HEK293 (cell line): ENCODE measurements around the gene CDYL.

ENCODE experiments used
- CTCF ChIP-seq: fragments of 450-650 bp; formaldehyde crosslinking; IDR thresholded peaks from 2 replicates; pipeline ENCODE4 v1.5.1; 2016; ENCODE audit warnings: missing biosample characterization, missing genetic modification characterization
- HIC1 ChIP-seq: fragments of 450-650 bp; formaldehyde crosslinking; IDR thresholded peaks from 2 replicates; pipeline ENCODE4 v1.5.1; 2016; ENCODE audit warnings: missing biosample characterization, missing genetic modification characterization
- KLF7 ChIP-seq: fragments of 450-650 bp; formaldehyde crosslinking; IDR thresholded peaks from 2 replicates; pipeline ENCODE4 v1.5.1; 2016; ENCODE audit warnings: missing biosample characterization, missing genetic modification characterization, borderline replicate concordance
- MZF1 ChIP-seq: fragments of 450-650 bp; formaldehyde crosslinking; IDR thresholded peaks from 2 replicates; pipeline ENCODE4 v1.5.1; 2017; ENCODE audit warnings: missing biosample characterization, missing genetic modification characterization, borderline replicate concordance
- SP7 ChIP-seq: fragments of 450-650 bp; formaldehyde crosslinking; IDR thresholded peaks from 2 replicates; pipeline ENCODE4 v1.5.1; 2016; ENCODE audit warnings: missing biosample characterization, missing genetic modification characterization
- WT1 ChIP-seq: fragments of 450-650 bp; formaldehyde crosslinking; IDR thresholded peaks from 2 replicates; pipeline ENCODE4 v1.5.1; 2016; ENCODE audit warnings: missing biosample characterization, missing genetic modification characterization
- YY1 ChIP-seq: fragments of 450-650 bp; formaldehyde crosslinking; IDR thresholded peaks from 2 replicates; pipeline ENCODE4 v1.5.1; 2018; ENCODE audit warnings: missing biosample characterization, missing genetic modification characterization
- YY2 ChIP-seq: fragments of 450-650 bp; formaldehyde crosslinking; IDR thresholded peaks from 2 replicates; pipeline ENCODE4 v1.5.1; 2016; ENCODE audit warnings: missing biosample characterization, missing genetic modification characterization
- ZBTB11 ChIP-seq: fragments of 450-650 bp; formaldehyde crosslinking; conservative IDR thresholded peaks from 2 replicates; pipeline ENCODE4 v1.5.1; 2016; ENCODE audit warnings: low read depth, missing biosample characterization, missing genetic modification characterization
- ZNF16 ChIP-seq: fragments of 450-650 bp; formaldehyde crosslinking; IDR thresholded peaks from 2 replicates; pipeline ENCODE4 v1.5.1; 2016; ENCODE audit warnings: low read depth, missing biosample characterization, missing genetic modification characterization
- ZNF175 ChIP-seq: fragments of 450-650 bp; formaldehyde crosslinking; IDR thresholded peaks from 2 replicates; pipeline ENCODE4 v1.5.1; 2016; ENCODE audit warnings: missing biosample characterization, missing genetic modification characterization
- ZNF311 ChIP-seq: fragments of 450-650 bp; formaldehyde crosslinking; IDR thresholded peaks from 2 replicates; pipeline ENCODE4 v1.5.1; 2017; ENCODE audit warnings: missing biosample characterization, missing genetic modification characterization, borderline replicate concordance
- ZNF324 ChIP-seq: fragments of 450-650 bp; formaldehyde crosslinking; IDR thresholded peaks from 2 replicates; pipeline ENCODE4 v1.5.1; 2016; ENCODE audit warnings: missing biosample characterization, missing genetic modification characterization
- ZNF391 ChIP-seq: fragments of 450-650 bp; formaldehyde crosslinking; IDR thresholded peaks from 2 replicates; pipeline ENCODE4 v1.5.1; 2016; ENCODE audit warnings: low read depth, missing biosample characterization, missing genetic modification characterization, borderline replicate concordance
- ZNF623 ChIP-seq: fragments of 450-650 bp; formaldehyde crosslinking; IDR thresholded peaks from 2 replicates; pipeline ENCODE4 v1.5.1; 2016; ENCODE audit warnings: missing biosample characterization, missing genetic modification characterization
- ZNF692 ChIP-seq: fragments of 450-650 bp; formaldehyde crosslinking; IDR thresholded peaks from 2 replicates; pipeline ENCODE4 v1.5.1; 2016; ENCODE audit warnings: missing biosample characterization, missing genetic modification characterization
- ZNF777 ChIP-seq: fragments of 450-650 bp; formaldehyde crosslinking; IDR thresholded peaks from 2 replicates; pipeline ENCODE4 v1.5.1; 2017; ENCODE audit warnings: missing biosample characterization, missing genetic modification characterization, borderline replicate concordance
- ZSCAN5A ChIP-seq: fragments of 450-650 bp; formaldehyde crosslinking; IDR thresholded peaks from 2 replicates; pipeline ENCODE4 v1.5.1; 2016; ENCODE audit warnings: missing biosample characterization, missing genetic modification characterization
- TF ChIP-seq, protein P1 (sequence below): fragments of 450-650 bp; IDR thresholded peaks from 2 replicates; pipeline ENCODE4 v1.5.1; 2018; ENCODE audit warnings: missing biosample characterization, missing genetic modification characterization
- TF ChIP-seq, protein P2 (sequence below): fragments of 450-650 bp; formaldehyde crosslinking; IDR thresholded peaks from 2 replicates; pipeline ENCODE4 v1.5.1; 2016; ENCODE audit warnings: missing biosample characterization, missing genetic modification characterization
- TF ChIP-seq, protein P3 (sequence below): IDR thresholded peaks from 2 replicates; pipeline ENCODE4 v1.6.1; 2011; ENCODE audit warnings: mild to moderate bottlenecking, low read depth, low read length, borderline replicate concordance

The CDYL gene

DNA sequence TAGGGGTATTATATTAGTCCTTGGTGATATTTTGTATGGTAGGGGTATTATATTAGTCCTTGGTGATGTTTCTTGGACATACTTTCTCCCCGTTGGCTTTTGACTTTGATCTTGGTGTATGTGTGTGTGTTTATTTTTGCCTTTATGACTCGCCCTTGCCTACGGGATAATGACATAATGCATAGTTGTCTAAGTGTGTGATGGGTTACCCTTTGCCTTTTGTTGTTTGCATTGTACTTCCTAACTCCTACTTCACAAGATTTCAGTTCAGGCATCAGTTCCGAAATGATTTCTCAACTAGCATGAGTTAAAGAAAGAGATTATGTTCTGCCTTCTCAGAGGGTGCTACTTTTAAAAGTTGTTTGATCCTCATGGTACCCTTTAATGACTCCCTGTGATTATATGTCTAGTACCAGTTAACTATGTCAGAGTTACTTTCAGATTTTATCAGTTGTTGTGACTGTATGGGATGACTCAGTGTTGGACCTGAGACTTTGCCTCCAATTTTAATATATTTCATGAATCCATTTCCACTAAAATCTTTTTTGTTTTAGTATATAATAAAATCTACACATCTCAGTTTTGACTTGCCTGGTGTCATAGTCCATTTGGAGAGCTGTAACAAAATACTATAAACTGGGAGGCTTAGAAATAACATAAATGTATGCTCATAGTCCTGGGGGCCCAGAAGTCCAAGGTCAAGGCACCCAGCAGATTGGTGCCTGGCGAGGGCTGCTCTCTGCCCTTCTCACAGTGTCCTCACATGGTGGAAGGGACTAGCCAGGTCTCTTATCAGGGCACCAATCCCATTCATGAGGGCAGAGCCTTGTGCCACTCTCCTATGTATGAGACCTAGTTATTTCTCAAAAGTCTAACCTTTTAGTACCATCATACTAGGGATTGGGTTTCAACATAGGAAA lies 34.1 kb downstream of the CDYL start (continued):
- TF ChIP-seq ZNF311 (tag by site-specific recombination) (no peak; the same call in 1 of the 2 replicates), ZNF391 (tag by site-specific recombination) (0 out of 2 replicates have a peak, but pooled peaks have one; percentile 32), ZNF175 (no peak), YY1 (tag by site-specific recombination) (no peak), CTCF (tag by site-specific recombination) (no peak), ZNF324 (tag by site-specific recombination) (peak; percentile 79; the same call in 1 of the 2 replicates), ZBTB11 (tag by site-specific recombination) (no peak), WT1 (tag by site-specific recombination) (peak; percentile 55; the same call in 1 of the 2 replicates), ZNF623 (tag by site-specific recombination) (no peak), ZNF16 (tag by site-specific recombination) (no peak), ZSCAN5A (tag by site-specific recombination) (0 out of 2 replicates have a peak, but pooled peaks have one; percentile 44), HIC1 (tag by site-specific recombination) (peak; percentile 88), YY2 (tag by site-specific recombination) (no peak), SP7 (tag by site-specific recombination) (peak; percentile 98), MZF1 (tag by site-specific recombination) (peak; percentile 31; the same call in 1 of the 2 replicates), ZNF692 (tag by site-specific recombination) (peak; percentile 60; the same call in 1 of the 2 replicates), ZNF777 (tag by site-specific recombination) (no peak), KLF7 (no peak)
- TF ChIP-seq, protein P1, sequence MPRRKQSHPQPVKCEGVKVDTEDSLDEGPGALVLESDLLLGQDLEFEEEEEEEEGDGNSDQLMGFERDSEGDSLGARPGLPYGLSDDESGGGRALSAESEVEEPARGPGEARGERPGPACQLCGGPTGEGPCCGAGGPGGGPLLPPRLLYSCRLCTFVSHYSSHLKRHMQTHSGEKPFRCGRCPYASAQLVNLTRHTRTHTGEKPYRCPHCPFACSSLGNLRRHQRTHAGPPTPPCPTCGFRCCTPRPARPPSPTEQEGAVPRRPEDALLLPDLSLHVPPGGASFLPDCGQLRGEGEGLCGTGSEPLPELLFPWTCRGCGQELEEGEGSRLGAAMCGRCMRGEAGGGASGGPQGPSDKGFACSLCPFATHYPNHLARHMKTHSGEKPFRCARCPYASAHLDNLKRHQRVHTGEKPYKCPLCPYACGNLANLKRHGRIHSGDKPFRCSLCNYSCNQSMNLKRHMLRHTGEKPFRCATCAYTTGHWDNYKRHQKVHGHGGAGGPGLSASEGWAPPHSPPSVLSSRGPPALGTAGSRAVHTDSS: no peak
- TF ChIP-seq, protein P2, sequence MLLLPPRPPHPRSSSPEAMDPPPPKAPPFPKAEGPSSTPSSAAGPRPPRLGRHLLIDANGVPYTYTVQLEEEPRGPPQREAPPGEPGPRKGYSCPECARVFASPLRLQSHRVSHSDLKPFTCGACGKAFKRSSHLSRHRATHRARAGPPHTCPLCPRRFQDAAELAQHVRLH (tag by site-specific recombination): peak; percentile 65; the same call in 1 of the 2 replicates
- TF ChIP-seq, protein P3, sequence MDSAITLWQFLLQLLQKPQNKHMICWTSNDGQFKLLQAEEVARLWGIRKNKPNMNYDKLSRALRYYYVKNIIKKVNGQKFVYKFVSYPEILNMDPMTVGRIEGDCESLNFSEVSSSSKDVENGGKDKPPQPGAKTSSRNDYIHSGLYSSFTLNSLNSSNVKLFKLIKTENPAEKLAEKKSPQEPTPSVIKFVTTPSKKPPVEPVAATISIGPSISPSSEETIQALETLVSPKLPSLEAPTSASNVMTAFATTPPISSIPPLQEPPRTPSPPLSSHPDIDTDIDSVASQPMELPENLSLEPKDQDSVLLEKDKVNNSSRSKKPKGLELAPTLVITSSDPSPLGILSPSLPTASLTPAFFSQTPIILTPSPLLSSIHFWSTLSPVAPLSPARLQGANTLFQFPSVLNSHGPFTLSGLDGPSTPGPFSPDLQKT: no peak
